ENCODE data around the gene SSR1.

GRCh38 chr6:7254980-7255835 is 57.8 kb downstream of the SSR1 start:
- TF ChIP-seq CTCF (conservative IDR thresholded peaks at IDR 0.05 in 1 of 2, IDR thresholded peaks at IDR 0.05 in 1 of 2; ENCODE audit: low read depth in 1 of 2, low read length in 2 of 2) = no peak
- no peak for TF ChIP-seq EZH2 (IDR thresholded peaks at IDR 0.05; ENCODE audit: low read length, missing control alignments)
